ENCODE data around the gene NR2C2AP.
"Not testable (repeated sequence)": the region's sequence is repeated elsewhere in the genome, so short reads cannot be mapped to it uniquely, and the experiment has no call there.

Gene NR2C2AP

DNA sequence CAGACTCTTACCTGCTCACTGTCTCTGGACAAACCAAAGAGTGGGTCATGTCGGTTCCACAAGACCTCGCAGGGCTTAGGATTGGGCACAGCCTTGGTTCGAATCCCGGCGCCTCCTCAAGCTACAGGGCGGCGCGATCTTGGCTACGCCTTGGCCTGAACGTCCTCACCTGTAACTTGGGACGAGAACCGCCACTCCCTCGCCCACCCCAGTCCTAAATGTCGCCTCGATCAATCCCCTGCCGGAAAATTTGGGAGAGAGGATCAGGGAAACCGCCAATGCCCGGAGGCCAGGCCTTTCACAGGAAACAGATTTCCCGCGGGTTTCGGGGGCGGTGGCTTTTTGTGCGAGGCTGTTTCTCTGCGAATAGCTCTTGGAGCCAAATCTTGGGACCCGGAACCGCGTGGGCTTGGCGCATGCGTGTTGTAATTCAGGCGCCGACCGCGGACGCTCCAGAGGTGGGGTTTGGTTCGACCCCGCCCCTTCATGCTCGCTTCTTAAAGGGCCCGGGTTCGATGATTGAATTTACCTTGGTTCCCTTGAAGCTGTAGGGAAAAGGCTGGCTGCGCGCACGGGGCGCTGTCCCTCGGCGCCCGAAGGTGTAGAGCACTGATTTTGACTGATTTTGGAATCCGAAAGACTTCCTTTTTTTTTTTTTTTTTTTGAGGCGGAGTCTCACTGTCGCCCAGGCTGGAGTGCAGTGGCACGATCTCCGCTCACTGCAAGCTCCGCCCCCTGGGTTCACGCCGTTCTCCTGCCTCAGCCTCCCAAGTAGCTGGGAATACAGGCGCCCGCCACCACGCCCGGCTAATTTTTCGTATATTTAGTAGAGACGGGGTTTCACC, at the start of gene NR2C2AP:
Gene NR2C2AP (minus strand): TSS at position 403 of the 845 bp plus-strand sequence. CDS start 354 bp downstream, at position 49.
- peak; percentile 96 for DNase-seq (ENCODE audit: low spot score)

- DNase-seq (ENCODE audit: low spot score), result no peak
Measured at GRCh38 chr19:19250196-19250801, 47.1 kb upstream of the NR2C2AP start.

- no peak for DNase-seq (ENCODE audit: low spot score)
Measured at GRCh38 chr19:19240476-19240875, 37.3 kb upstream of the NR2C2AP start.

DNA sequence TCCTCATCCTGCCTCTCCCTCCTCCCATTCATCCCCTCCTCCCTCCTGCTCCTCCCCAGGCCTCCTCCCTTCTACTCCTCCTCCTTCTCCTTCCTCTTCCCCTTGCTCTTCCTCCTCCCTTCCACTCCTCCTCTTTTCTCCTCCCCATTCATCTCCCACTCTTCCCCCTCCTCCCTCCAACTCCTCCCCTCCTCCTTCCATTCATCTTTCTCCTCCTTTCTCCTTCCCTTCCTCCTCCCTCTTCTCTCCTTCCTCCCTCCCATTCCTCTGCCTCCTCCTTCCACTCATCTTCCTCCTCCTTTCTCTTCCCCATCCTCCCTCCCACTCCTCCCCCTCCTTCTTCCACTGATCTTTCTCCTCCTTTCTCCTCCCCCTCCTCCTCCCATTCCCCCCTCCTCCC, 36.5 kb upstream of the NR2C2AP start:
- DNase-seq (ENCODE audit: low spot score), result no peak

DNA sequence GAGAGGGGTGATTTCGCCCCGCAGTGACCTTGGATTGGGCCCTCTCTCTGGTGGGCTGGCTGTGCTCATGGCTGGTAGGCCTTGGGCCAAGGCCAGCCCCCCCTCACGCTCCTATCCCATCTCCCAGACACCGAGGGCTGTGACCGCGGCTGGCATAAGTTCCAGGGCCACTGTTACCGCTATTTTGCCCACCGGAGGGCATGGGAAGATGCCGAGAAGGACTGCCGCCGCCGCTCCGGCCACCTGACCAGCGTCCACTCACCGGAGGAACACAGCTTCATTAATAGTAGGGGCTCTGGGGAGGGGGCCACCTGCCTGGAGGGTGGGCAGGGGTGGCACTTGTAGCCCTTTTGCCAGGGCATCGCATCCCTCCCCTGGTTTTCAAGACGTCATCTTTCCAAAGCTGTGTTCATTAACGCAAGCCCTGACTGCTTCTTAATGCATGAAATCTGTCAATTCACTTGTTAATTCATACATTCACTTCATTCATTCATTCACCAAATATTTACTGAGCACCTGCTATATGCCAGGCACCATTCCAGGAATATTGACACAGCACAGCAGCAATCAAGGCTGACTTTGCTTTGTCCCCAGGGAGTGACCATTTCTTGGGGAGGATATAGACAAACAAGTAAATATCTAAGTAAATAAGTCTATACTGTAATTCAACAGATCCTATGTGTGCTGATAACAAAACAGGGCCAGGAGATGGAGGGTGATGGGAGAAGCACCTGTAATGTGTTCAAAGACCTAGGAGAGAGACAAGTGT, 35.1 kb upstream of the NR2C2AP start:
- peak; percentile 2 for DNase-seq (ENCODE audit: low spot score)

- no peak for DNase-seq (ENCODE audit: low spot score)
Measured at GRCh38 chr19:19236173-19236572, 33.0 kb upstream of the NR2C2AP start.

DNA sequence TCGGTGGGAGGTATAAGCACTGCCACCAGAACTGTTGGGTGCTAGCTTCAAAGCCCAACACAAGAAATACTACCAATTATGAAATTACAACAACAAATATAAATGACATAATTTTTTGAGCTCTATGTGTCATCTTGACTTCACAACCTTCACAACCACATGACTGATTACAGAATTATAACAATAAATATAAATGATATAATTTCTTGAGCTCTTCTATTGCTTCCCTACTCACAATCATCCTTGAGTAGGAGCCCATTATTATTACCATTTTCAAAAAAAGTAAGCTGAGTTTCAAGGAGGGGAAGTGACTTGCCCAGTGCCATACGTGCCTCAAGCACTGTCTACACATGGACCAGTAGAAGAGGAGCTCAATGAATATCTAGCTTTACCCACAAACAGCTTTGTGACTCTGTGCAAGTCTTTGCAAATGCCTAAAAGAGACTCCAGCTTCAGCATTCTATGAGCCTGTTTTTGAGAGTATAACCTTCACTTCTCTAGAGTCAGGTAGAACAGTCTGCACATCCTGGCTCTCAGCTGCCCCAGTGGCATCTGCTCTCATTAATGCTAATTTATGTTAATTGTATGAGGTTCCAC, 31.1 kb upstream of the NR2C2AP start:
- DNase-seq (ENCODE audit: low spot score), result no peak

DNA sequence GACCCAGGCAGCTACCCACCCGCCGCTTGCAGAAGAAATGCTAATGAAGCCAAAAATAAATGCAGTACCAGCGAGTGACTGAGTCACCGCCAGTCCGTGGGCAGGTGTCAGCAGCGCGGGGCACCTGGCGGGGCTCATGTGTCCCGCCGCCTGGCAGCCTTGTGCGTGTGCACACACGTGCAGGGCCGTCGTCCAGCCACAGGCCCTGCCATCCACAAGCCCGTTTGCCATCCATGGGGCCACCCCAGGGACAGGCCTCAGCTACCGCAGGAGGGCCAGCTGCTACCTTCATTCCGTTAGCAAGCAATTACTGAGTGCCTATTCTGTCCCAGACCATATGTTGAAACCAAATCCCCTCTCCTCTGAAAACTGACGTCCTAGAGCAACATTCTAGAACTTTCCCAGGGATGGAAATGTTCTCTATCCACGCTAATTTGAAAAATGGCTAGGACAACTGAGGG, 29.1 kb upstream of the NR2C2AP start:
- DNase-seq (ENCODE audit: low spot score), result no peak

DNA sequence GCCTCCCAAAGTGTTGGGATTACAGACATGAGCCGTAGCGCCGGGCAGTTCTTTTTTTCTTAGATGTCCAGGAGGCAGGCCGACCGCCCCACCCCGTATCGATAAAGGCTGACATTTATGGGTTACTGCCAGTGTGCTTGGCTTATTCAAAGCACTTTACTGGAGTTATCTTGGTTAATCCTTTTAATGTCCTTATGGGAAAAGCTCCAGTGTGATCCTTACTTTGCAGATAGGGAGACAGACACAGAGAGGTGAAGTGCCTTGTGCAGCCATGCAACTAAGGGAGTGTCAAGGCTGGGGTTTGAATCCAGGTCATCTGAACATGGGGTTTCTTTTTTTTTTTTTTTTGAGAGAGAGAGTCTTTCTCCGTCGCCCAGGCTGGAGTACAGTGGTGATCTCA, 27.8 kb upstream of the NR2C2AP start:
- DNase-seq (ENCODE audit: low spot score), result no peak

- no peak for DNase-seq (ENCODE audit: low spot score)
Measured at GRCh38 chr19:19229701-19230100, 26.5 kb upstream of the NR2C2AP start.

GRCh38 chr19:19227217-19227616, 24.0 kb upstream of the NR2C2AP start:
- DNase-seq (ENCODE audit: low spot score), result no peak

GRCh38 chr19:19226663-19227062, 23.4 kb upstream of the NR2C2AP start:
- DNase-seq (ENCODE audit: low spot score), result no peak

- DNase-seq (ENCODE audit: low spot score), result no peak
Measured at GRCh38 chr19:19226204-19226603, 23.0 kb upstream of the NR2C2AP start.

DNA sequence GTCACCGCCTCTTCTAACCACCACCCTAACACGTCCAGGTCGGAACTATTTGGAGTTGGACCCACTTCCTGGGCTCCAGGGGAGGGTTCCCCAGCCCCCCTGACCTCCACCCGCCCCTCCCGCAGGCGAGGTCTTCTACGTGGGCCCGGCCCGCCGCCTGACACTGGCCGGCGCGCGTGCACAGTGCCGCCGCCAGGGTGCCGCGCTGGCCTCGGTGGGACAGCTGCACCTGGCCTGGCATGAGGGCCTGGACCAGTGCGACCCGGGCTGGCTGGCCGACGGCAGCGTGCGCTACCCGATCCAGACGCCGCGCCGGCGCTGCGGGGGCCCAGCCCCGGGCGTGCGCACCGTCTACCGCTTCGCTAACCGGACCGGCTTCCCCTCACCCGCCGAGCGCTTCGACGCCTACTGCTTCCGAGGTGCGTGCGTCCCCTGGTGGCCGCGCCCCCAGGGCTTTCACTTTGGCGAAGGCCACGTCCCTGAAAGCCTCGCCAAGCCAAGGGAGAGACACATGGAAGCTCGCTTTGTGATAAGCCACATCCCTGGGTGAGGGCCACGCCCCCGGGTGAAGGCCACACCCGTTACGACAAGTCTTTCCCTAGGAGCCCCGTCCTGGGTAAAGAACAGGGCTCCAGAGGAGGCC, 21.8 kb upstream of the NR2C2AP start:
- DNase-seq (ENCODE audit: low spot score), result peak; percentile 95

GRCh38 chr19:19224150-19224851, 21.1 kb upstream of the NR2C2AP start:
- no peak for DNase-seq (ENCODE audit: low spot score)

- no peak for DNase-seq (ENCODE audit: low spot score)
Measured at GRCh38 chr19:19223636-19224035, 20.4 kb upstream of the NR2C2AP start.

DNA sequence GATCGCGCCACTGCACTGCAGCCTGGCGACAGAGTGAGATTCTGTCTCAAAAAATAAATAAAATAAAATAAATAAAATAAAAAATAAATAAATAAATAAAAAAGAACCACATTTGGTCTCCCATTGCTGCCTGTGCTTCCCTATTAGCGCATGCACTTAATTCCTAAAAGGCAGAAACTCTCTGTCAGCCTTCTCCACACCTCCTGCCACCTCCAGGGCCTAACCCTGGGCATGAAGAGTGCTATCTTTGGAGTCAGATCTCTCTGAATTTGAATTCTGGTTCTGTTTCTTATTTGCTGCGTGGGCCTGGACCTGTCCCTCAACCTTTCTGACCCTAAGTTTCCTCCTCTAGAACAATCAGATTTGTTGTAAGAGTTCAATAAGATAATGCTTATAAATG, 19.8 kb upstream of the NR2C2AP start:
- DNase-seq (ENCODE audit: low spot score), result no peak

DNA sequence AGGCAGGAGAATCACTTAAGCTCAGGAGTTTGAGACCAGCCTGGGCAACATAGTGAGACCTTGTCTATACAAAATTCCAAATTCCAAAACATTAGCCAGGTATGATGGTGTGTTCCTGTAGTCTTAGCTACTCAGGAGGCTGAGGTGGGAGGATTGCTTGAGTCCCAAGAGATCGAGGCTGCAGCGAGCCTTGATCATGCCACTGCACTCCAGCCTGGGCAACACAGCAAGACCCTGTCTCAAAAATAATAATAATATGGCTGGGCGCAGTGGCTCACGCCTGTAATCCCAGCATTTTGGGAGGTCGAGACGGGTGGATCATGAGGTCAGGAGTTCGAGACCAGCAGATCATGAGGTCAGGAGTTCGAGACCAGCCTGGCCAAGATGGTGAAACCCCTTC, 17.8 kb upstream of the NR2C2AP start:
- not testable (repeated sequence) for DNase-seq (ENCODE audit: low spot score)

DNA sequence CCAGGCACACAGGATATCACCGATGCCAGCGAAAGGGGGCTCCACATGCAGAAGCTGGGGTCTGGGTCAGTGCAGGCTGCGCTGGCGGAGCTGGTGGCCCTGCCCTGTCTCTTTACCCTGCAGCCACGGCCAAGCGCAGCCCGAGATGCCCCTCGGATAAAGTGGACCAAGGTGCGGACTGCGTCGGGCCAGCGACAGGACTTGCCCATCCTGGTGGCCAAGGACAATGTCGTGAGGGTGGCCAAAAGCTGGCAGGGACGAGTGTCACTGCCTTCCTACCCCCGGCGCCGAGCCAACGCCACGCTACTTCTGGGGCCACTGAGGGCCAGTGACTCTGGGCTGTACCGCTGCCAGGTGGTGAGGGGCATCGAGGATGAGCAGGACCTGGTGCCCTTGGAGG, 15.7 kb upstream of the NR2C2AP start:
- no peak for DNase-seq (ENCODE audit: low spot score)

DNA sequence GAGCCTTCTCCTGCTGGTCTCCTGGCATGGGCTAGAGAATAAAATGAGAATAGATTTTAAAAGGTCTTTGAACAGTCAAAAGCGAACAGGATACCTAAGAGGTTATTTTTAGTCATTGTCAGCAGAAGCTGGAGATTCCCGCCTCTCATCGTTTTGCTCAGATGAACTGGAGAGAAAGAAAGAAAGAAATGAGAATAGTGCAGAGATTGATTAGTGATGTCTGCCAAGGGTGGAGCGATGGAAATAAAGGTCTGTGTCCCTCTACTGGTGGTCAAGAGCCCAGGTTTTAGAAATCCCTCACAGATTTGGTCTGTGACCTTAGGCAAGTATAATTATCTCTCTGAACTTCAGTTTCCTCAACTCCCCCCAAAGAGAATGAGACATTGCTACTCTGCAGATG, 13.9 kb upstream of the NR2C2AP start:
- peak; percentile 50 for DNase-seq (ENCODE audit: low spot score)

GRCh38 chr19:19215792-19216191, 12.6 kb upstream of the NR2C2AP start:
- no peak for DNase-seq (ENCODE audit: low spot score)
